Parathyroid adenoma (tissue), 2 donors: ENCODE results near the gene ZNF318.

Source experiments
- H2AFZ ChIP-seq: fragments of 300-600 bp; sonication (generic); one replicate; pipeline ENCODE4 v1.7.0; 2017; ENCODE audit warnings: antibody characterized with exemption, mild to moderate bottlenecking
- H3K27ac ChIP-seq: fragments of 300-600 bp; sonication (generic); one replicate; pipeline ENCODE4 v1.7.0; 2017
- H3K27me3 ChIP-seq: fragments of 300-600 bp; sonication (generic); one replicate; pipeline ENCODE4 v1.7.0; 2017; ENCODE audit warnings: low read length; ENCODE audit not compliant: control insufficient read depth, insufficient read depth
- H3K36me3 ChIP-seq: fragments of 300-600 bp; sonication (generic); one replicate; pipeline ENCODE4 v1.7.0; 2017; ENCODE audit warnings: low read length; ENCODE audit not compliant: control insufficient read depth, insufficient read depth
- H3K4me1 ChIP-seq: fragments of 300-600 bp; sonication (generic); one replicate; pipeline ENCODE4 v1.7.0; 2017; ENCODE audit warnings: control low read depth
- H3K4me2 ChIP-seq: fragments of 300-600 bp; sonication (generic); one replicate; pipeline ENCODE4 v1.7.0; 2017; ENCODE audit warnings: low read length
- H3K4me3 ChIP-seq: fragments of 300-600 bp; sonication (generic); one replicate; pipeline ENCODE4 v1.7.0; 2017; ENCODE audit warnings: low read depth, low read length
- H3K79me2 ChIP-seq: fragments of 300-600 bp; sonication (generic); one replicate; pipeline ENCODE4 v1.7.0; 2017; ENCODE audit warnings: control low read depth
- H3K9ac ChIP-seq: fragments of 300-600 bp; sonication (generic); one replicate; pipeline ENCODE4 v1.7.0; 2017; ENCODE audit warnings: mild to moderate bottlenecking
- H3K9me3 ChIP-seq: fragments of 300-600 bp; sonication (generic); one replicate; pipeline ENCODE4 v1.7.0; 2017; ENCODE audit warnings: low read length; ENCODE audit not compliant: control insufficient read depth
- CTCF ChIP-seq: fragments of 300-600 bp; sonication (generic); IDR thresholded peaks from one replicate; pipeline ENCODE4 v1.7.0; 2017; ENCODE audit warnings: antibody characterized with exemption, mild to moderate bottlenecking
- donor health status: primary hyperparathyroidism.

Gene ZNF318

GRCh38 chr6:43402820-43403219 lies 33.4 kb upstream of the ZNF318 start:
- H3K9ac ChIP-seq: no peak overlapping the region
- no peak for TF ChIP-seq CTCF
- no peaks in the 10 kb centered on the region for H3K36me3 ChIP-seq
- H3K27ac ChIP-seq: no peak overlapping the region
- H3K4me2 ChIP-seq: no peak overlapping the region
- H3K4me1 ChIP-seq: peaks cover 11% of the 10 kb centered on the region
- no peaks in the 10 kb centered on the region for H3K79me2 ChIP-seq
- H2AFZ ChIP-seq: no peak overlapping the region
- no peaks in the 10 kb centered on the region for H3K9me3 ChIP-seq
- no peak overlapping the region for H3K4me3 ChIP-seq
- no peaks in the 10 kb centered on the region for H3K27me3 ChIP-seq

GRCh38 chr6:43401730-43402129 lies 32.3 kb upstream of the ZNF318 start:
- Histone ChIP-seq H3K4me3 (no peak overlapping the region), H3K79me2 (no peaks in the 10 kb centered on the region), H2AFZ (no peak overlapping the region), H3K27me3 (no peaks in the 10 kb centered on the region), H3K4me2 (no peak overlapping the region), H3K36me3 (no peaks in the 10 kb centered on the region), H3K4me1 (peaks cover 11% of the 10 kb centered on the region), H3K9ac (no peak overlapping the region), H3K9me3 (no peaks in the 10 kb centered on the region), H3K27ac (no peak overlapping the region)
- no peak for TF ChIP-seq CTCF

GRCh38 chr6:43399932-43400487 lies 30.6 kb upstream of the ZNF318 start:
- Histone ChIP-seq H3K9ac (no peak overlapping the region), H3K79me2 (no peaks in the 10 kb centered on the region), H2AFZ (peak overlapping the region; percentile 31), H3K9me3 (no peaks in the 10 kb centered on the region), H3K4me1 (peaks cover 14% of the 10 kb centered on the region), H3K27ac (peak overlapping the region; percentile 1), H3K4me3 (peak overlapping the region; percentile 33), H3K27me3 (no peaks in the 10 kb centered on the region), H3K36me3 (no peaks in the 10 kb centered on the region), H3K4me2 (peak overlapping the region; percentile 38)
- no peak for TF ChIP-seq CTCF

- H3K4me2 ChIP-seq: peak overlapping the region; percentile 30
- no peaks in the 10 kb centered on the region for H3K9me3 ChIP-seq
- H3K27me3 ChIP-seq: no peaks in the 10 kb centered on the region
- no peaks in the 10 kb centered on the region for H3K36me3 ChIP-seq
- peak overlapping the region; percentile 70 for H2AFZ ChIP-seq
- no peak overlapping the region for H3K9ac ChIP-seq
- H3K4me3 ChIP-seq: no peak overlapping the region
- H3K27ac ChIP-seq: no peak overlapping the region
- no peaks in the 10 kb centered on the region for H3K79me2 ChIP-seq
- H3K4me1 ChIP-seq: peaks cover 14% of the 10 kb centered on the region
- TF ChIP-seq CTCF: no peak
Measured at GRCh38 chr6:43396408-43397149, 27.1 kb upstream of the ZNF318 start.

- no peaks in the 10 kb centered on the region for H3K36me3 ChIP-seq
- no peak for TF ChIP-seq CTCF
- H3K4me1 ChIP-seq: peaks cover 14% of the 10 kb centered on the region
- peak overlapping the region; percentile 70 for H2AFZ ChIP-seq
- H3K27me3 ChIP-seq: no peaks in the 10 kb centered on the region
- H3K9me3 ChIP-seq: no peaks in the 10 kb centered on the region
- no peak overlapping the region for H3K27ac ChIP-seq
- no peak overlapping the region for H3K9ac ChIP-seq
- H3K4me2 ChIP-seq: no peak overlapping the region
- no peak overlapping the region for H3K4me3 ChIP-seq
- H3K79me2 ChIP-seq: no peaks in the 10 kb centered on the region
Measured at GRCh38 chr6:43395776-43396175, 26.3 kb upstream of the ZNF318 start.
